ENCODE measurements around the gene SNX13. TPM values are rescaled to one million over a fixed set of nuclear protein-coding genes. Genes with fewer than 3 reads are reported as not detected.
"Not testable (repeated sequence)": the region's sequence is repeated elsewhere in the genome, so short reads cannot be mapped to it uniquely, and the experiment has no call there.

SNX13 gene
- total and polyA plus RNA-seq, 5 donors from 2014 or later, result 11.9 to 32.5 (median 13.0) TPM

DNA sequence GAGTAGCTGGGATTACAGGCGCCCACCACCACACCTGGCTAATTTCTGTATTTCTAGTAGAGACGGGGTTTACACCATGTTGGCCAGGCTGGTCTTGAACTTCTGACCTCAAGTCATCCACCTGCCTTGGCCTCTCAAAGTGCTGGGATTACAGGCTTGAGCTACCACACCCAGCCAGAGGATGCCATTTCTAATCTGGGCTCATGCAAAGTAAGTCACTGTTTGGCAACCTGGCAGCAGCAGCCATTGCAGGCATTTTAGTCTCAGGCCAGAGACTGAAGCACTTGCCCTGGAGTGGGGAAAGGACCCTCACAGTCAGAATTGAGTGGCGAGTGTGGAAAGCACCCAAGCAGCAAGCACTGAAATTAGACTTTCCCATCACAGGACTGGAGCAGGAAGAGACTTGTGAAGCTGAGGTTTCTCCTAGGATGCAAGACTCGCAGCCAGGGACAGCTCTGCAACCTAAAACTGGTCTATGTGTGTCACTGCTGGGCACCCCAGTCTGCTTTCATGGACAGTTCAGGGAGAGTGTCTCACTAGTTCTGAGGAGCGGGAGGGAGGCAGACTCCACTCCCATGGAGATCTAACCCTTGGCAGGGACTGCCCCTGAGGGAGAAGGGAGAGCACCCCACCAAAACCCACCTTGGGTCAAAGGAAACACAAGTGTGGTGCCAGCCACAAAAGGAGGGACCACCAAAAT, 27.6 kb downstream of the SNX13 start:
- Histone ChIP-seq H3K4me3 (ENCODE audit: low read depth, low read length) (no peak overlapping the region), H3K27ac (ENCODE audit: insufficient read depth, low read length, poor library complexity, severe bottlenecking) (no peak overlapping the region), H3K4me1 (ENCODE audit: control insufficient read depth, insufficient read depth, low read length, poor library complexity, severe bottlenecking) (no peaks in the 10 kb centered on the region), H3K9me3 (ENCODE audit: control insufficient read depth in 2 of 2, low read length in 2 of 2) (peaks cover 13 to 14% of the 10 kb centered on the region in 2 experiments), H3K27me3 (ENCODE audit: control insufficient read depth, insufficient read depth, low read length) (no peaks in the 10 kb centered on the region), H3K36me3 (ENCODE audit: control insufficient read depth, insufficient read depth, low read length) (peaks cover 8% of the 10 kb centered on the region)
- Mint-ChIP-seq H3K27ac (no peak overlapping the region), H3K27me3 (no peaks in the 10 kb centered on the region), H3K4me1 (peaks cover 20 to 37% (median 28%) of the 10 kb centered on the region in 4 donors), H3K9me3 (peaks cover 3 to 14% (median 4%) of the 10 kb centered on the region in 7 donors), H3K36me3 (peaks cover 28% of the 10 kb centered on the region), H3K4me3 (no peak overlapping the region)
- no peak for DNase-seq
- ATAC-seq (ENCODE audit: low read depth in 2 of 2), result no peak

DNA sequence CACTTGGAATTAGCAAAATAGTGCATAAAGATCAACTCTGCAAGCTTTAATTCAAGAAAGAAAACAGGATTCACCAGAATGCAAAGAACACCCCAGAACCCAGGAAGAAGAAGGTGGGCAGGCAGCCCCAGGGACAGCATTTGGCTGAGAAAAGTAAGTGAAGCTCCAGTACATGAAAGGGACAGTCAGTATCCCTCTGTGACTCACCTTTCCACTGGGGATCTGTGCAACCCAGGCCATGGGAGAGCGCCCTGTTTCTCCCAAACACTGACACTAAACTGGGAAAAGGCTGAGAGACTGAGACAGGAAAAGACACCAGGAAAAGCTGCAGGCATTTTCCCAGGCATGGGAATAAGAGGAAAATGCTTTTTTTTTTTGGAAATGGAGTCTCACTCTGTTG, 28.2 kb downstream of the SNX13 start:
- peaks cover 3 to 14% (median 4%) of the 10 kb centered on the region in 7 donors for H3K9me3 Mint-ChIP-seq
- no peak overlapping the region for H3K27ac ChIP-seq (ENCODE audit: insufficient read depth, low read length, poor library complexity, severe bottlenecking)
- DNase-seq (no peak), ATAC-seq (ENCODE audit: low read depth in 2 of 2) (no peak)
- H3K9me3 ChIP-seq (ENCODE audit: control insufficient read depth in 2 of 2, low read length in 2 of 2), result peaks cover 7% of the 10 kb centered on the region in 2 experiments
- peaks cover 30% of the 10 kb centered on the region for H3K36me3 Mint-ChIP-seq
- H3K4me1 Mint-ChIP-seq, result peaks cover 20 to 39% (median 32%) of the 10 kb centered on the region in 4 donors
- no peaks in the 10 kb centered on the region for H3K27me3 ChIP-seq (ENCODE audit: control insufficient read depth, insufficient read depth, low read length)
- H3K4me1 ChIP-seq (ENCODE audit: control insufficient read depth, insufficient read depth, low read length, poor library complexity, severe bottlenecking), result no peaks in the 10 kb centered on the region
- no peaks in the 10 kb centered on the region for H3K27me3 Mint-ChIP-seq
- no peak overlapping the region for H3K27ac Mint-ChIP-seq
- H3K36me3 ChIP-seq (ENCODE audit: control insufficient read depth, insufficient read depth, low read length), result peaks cover 8% of the 10 kb centered on the region
- H3K4me3 Mint-ChIP-seq, result no peak overlapping the region
- H3K4me3 ChIP-seq (ENCODE audit: low read depth, low read length), result no peak overlapping the region

DNA sequence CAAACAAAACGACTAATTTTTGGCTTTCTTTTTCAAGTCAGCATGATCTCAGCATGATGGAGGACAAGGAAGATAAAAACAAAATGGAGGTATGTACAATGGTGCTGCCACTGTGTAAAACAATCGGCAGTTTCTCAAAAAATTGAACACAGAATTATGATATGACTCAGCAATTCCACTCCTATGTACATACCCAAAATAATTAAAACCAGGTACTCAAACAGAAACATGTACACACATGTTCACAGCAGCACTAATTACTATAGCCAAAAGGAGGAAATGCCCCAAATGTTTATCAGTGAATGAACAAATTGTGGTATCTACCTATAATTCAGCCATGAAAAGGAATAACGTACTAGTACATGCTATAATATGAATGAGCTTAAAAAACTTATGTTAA, 29.9 kb downstream of the SNX13 start:
- H3K36me3 Mint-ChIP-seq, result peaks cover 32% of the 10 kb centered on the region
- H3K27me3 Mint-ChIP-seq, result no peaks in the 10 kb centered on the region
- no peaks in the 10 kb centered on the region for H3K4me1 ChIP-seq (ENCODE audit: control insufficient read depth, insufficient read depth, low read length, poor library complexity, severe bottlenecking)
- H3K36me3 ChIP-seq (ENCODE audit: control insufficient read depth, insufficient read depth, low read length), result peaks cover 11% of the 10 kb centered on the region
- no peaks in the 10 kb centered on the region for H3K27me3 ChIP-seq (ENCODE audit: control insufficient read depth, insufficient read depth, low read length)
- no peak overlapping the region for H3K27ac ChIP-seq (ENCODE audit: insufficient read depth, low read length, poor library complexity, severe bottlenecking)
- no peak for ATAC-seq (ENCODE audit: low read depth in 2 of 2)
- H3K4me3 Mint-ChIP-seq, result no peak overlapping the region
- no peaks in the 10 kb centered on the region for H3K9me3 ChIP-seq (ENCODE audit: control insufficient read depth in 2 of 2, low read length in 2 of 2)
- no peak for DNase-seq
- peaks cover 3 to 14% (median 4%) of the 10 kb centered on the region in 7 donors for H3K9me3 Mint-ChIP-seq
- H3K27ac Mint-ChIP-seq, result no peak overlapping the region
- H3K4me1 Mint-ChIP-seq, result peaks cover 20 to 43% (median 38%) of the 10 kb centered on the region in 4 donors
- H3K4me3 ChIP-seq (ENCODE audit: low read depth, low read length), result no peak overlapping the region

DNA sequence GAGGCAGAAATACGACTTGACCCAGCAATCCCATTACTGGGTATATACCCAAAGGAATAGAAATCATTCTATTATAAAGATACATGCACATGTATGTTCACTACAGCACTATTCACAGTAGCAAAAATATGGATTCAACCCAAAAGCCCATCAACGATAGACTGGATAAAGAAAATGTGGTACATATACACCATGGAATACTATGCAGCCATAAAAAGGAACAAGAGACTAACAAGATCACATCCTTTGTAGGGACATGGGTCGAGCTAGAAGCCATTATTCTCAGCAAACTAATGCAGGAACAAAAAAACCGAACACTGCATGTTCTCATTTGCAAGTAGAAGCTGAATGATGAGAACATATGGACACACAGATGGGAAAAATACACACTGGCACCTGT, 31.0 kb downstream of the SNX13 start:
- not testable (repeated sequence) for H3K27ac Mint-ChIP-seq; DNase-seq; H3K27me3 ChIP-seq (ENCODE audit: control insufficient read depth, insufficient read depth, low read length); H3K4me3 Mint-ChIP-seq; H3K27me3 Mint-ChIP-seq; ATAC-seq (ENCODE audit: low read depth in 2 of 2); H3K9me3 ChIP-seq (ENCODE audit: control insufficient read depth in 2 of 2, low read length in 2 of 2); H3K4me3 ChIP-seq (ENCODE audit: low read depth, low read length); H3K27ac ChIP-seq (ENCODE audit: insufficient read depth, low read length, poor library complexity, severe bottlenecking); H3K4me1 ChIP-seq (ENCODE audit: control insufficient read depth, insufficient read depth, low read length, poor library complexity, severe bottlenecking)
- H3K36me3 ChIP-seq (ENCODE audit: control insufficient read depth, insufficient read depth, low read length), result peaks cover 11% of the 10 kb centered on the region
- Mint-ChIP-seq H3K36me3 (peaks cover 32% of the 10 kb centered on the region), H3K9me3 (peaks cover 0 to 14% (median 4%) of the 10 kb centered on the region in 7 donors), H3K4me1 (peaks cover 14 to 49% (median 41%) of the 10 kb centered on the region in 4 donors)

DNA sequence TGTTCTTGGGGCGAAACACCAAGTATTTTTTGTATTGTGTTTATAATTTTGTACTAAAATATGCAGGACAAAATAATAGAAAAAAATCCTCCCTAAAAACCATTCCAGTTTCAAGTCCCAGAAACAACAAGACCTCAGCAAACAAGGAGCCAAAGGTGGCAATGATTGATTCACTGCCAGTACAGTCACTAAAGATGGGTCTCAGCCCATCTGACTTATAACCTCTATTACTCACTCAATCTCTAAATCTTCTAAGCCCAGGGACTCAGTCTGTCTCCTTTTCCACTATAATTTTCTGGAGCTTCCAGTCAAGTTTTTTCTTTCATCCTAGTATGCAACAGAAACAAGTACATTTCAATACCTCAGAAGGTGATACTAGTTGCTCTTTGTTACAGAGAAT, 33.3 kb downstream of the SNX13 start:
- Histone ChIP-seq H3K27me3 (ENCODE audit: control insufficient read depth, insufficient read depth, low read length) (no peaks in the 10 kb centered on the region), H3K36me3 (ENCODE audit: control insufficient read depth, insufficient read depth, low read length) (peaks cover 11% of the 10 kb centered on the region), H3K9me3 (ENCODE audit: control insufficient read depth in 2 of 2, low read length in 2 of 2) (no peaks in the 10 kb centered on the region), H3K4me3 (ENCODE audit: low read depth, low read length) (no peak overlapping the region), H3K4me1 (ENCODE audit: control insufficient read depth, insufficient read depth, low read length, poor library complexity, severe bottlenecking) (peaks cover 7% of the 10 kb centered on the region), H3K27ac (ENCODE audit: insufficient read depth, low read length, poor library complexity, severe bottlenecking) (no peak overlapping the region)
- Mint-ChIP-seq H3K27me3 (no peaks in the 10 kb centered on the region), H3K4me3 (no peak overlapping the region), H3K36me3 (peaks cover 31% of the 10 kb centered on the region), H3K27ac (no peak overlapping the region), H3K9me3 (peaks cover 0 to 14% (median 4%) of the 10 kb centered on the region in 7 donors), H3K4me1 (peaks cover 20 to 55% (median 45%) of the 10 kb centered on the region in 4 donors)
- ATAC-seq (ENCODE audit: low read depth in 2 of 2) (no peak), DNase-seq (no peak)

DNA sequence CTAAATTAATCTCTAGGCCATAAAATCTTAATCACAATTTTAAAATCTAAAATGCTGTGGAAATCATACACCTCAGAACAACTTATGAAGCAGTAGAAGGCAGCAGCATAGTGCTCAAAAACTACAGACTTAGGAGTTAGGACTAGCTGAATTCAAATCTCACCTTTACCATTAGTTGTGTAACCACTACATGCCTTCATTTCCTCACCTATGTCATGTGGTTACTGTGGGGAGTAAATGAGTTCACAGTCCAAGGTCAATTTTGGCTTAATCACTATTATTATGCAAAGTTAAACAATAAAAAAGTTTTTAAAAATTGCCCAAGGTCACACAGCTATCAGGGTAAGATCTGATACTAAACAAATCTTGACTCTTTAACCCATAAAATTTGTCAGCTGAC, 37.0 kb downstream of the SNX13 start:
- Mint-ChIP-seq H3K4me3 (no peak overlapping the region), H3K36me3 (peaks cover 18% of the 10 kb centered on the region), H3K9me3 (no peaks in the 10 kb centered on the region), H3K27ac (no peak overlapping the region), H3K27me3 (no peaks in the 10 kb centered on the region), H3K4me1 (peaks cover 6 to 70% (median 42%) of the 10 kb centered on the region in 4 donors)
- no peak overlapping the region for H3K4me3 ChIP-seq (ENCODE audit: low read depth, low read length)
- H3K27me3 ChIP-seq (ENCODE audit: control insufficient read depth, insufficient read depth, low read length), result no peaks in the 10 kb centered on the region
- peaks cover 3% of the 10 kb centered on the region for H3K36me3 ChIP-seq (ENCODE audit: control insufficient read depth, insufficient read depth, low read length)
- no peak overlapping the region for H3K27ac ChIP-seq (ENCODE audit: insufficient read depth, low read length, poor library complexity, severe bottlenecking)
- no peaks in the 10 kb centered on the region for H3K9me3 ChIP-seq (ENCODE audit: control insufficient read depth in 2 of 2, low read length in 2 of 2)
- DNase-seq (peak in 1 of 3 donors; percentile 4), ATAC-seq (ENCODE audit: low read depth in 2 of 2) (no peak)
- H3K4me1 ChIP-seq (ENCODE audit: control insufficient read depth, insufficient read depth, low read length, poor library complexity, severe bottlenecking), result peaks cover 7% of the 10 kb centered on the region

DNA sequence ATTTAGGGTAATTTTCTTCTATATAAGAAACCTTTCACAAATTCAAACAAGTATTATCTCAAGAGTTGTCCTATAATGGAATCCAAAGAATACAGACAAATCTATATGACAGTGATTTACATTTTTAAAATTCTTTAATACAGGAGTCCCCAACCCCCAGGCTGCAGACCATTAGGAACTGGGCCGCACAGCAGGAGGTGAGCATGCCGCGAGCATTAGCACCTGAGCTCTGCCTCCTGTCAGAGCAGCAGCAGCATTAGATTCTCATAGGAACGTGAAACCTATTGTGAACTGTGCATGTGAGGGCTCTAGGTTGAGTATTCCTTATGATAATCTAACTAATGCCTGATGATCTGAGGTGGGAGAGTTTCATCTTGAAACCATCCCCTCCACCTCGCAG, 37.7 kb downstream of the SNX13 start:
- H3K27me3 ChIP-seq (ENCODE audit: control insufficient read depth, insufficient read depth, low read length), result no peaks in the 10 kb centered on the region
- Mint-ChIP-seq H3K36me3 (peaks cover 13% of the 10 kb centered on the region), H3K4me3 (no peak overlapping the region), H3K9me3 (no peaks in the 10 kb centered on the region), H3K27ac (no peak overlapping the region), H3K4me1 (peaks cover 6 to 66% (median 37%) of the 10 kb centered on the region in 4 donors), H3K27me3 (no peaks in the 10 kb centered on the region)
- peaks cover 7% of the 10 kb centered on the region for H3K4me1 ChIP-seq (ENCODE audit: control insufficient read depth, insufficient read depth, low read length, poor library complexity, severe bottlenecking)
- DNase-seq, result no peak
- no peak for ATAC-seq (ENCODE audit: low read depth in 2 of 2)
- H3K9me3 ChIP-seq (ENCODE audit: control insufficient read depth in 2 of 2, low read length in 2 of 2), result no peaks in the 10 kb centered on the region
- H3K4me3 ChIP-seq (ENCODE audit: low read depth, low read length), result no peak overlapping the region
- no peak overlapping the region for H3K27ac ChIP-seq (ENCODE audit: insufficient read depth, low read length, poor library complexity, severe bottlenecking)
- H3K36me3 ChIP-seq (ENCODE audit: control insufficient read depth, insufficient read depth, low read length), result peaks cover 3% of the 10 kb centered on the region

DNA sequence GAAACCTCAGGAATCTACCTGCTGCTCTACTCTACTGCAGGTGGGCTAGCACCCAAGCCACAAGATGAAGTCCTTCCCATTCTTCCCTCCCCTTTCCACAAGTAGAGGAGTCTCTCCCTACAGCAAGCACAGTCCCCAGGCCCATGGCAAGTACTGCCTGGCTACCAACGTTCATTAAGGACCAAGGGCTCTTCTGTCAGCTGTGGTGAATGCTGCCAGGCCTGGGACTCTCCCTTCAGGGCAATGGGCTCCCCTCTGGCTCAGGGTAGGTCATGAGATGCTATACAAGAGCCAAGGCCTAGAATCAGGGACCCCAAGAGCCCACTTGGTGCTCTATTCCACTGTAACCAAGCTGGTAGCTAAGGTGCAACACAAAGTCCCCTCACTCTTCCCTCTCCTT, 39.8 kb downstream of the SNX13 start:
- peak overlapping the region in 2 of 3 donors; percentile 32 to 46 for H3K27ac Mint-ChIP-seq
- Histone ChIP-seq H3K36me3 (ENCODE audit: control insufficient read depth, insufficient read depth, low read length) (no peaks in the 10 kb centered on the region), H3K9me3 (ENCODE audit: control insufficient read depth in 2 of 2, low read length in 2 of 2) (no peaks in the 10 kb centered on the region), H3K4me1 (ENCODE audit: control insufficient read depth, insufficient read depth, low read length, poor library complexity, severe bottlenecking) (peaks cover 7% of the 10 kb centered on the region), H3K27ac (ENCODE audit: insufficient read depth, low read length, poor library complexity, severe bottlenecking) (no peak overlapping the region), H3K4me3 (ENCODE audit: low read depth, low read length) (no peak overlapping the region), H3K27me3 (ENCODE audit: control insufficient read depth, insufficient read depth, low read length) (no peaks in the 10 kb centered on the region)
- peaks cover 12 to 56% (median 33%) of the 10 kb centered on the region in 4 donors for H3K4me1 Mint-ChIP-seq
- no peaks in the 10 kb centered on the region for H3K27me3 Mint-ChIP-seq
- no peak overlapping the region for H3K4me3 Mint-ChIP-seq
- H3K36me3 Mint-ChIP-seq, result peaks cover 8% of the 10 kb centered on the region
- ATAC-seq (ENCODE audit: low read depth in 2 of 2) (no peak), DNase-seq (no peak)
- H3K9me3 Mint-ChIP-seq, result no peaks in the 10 kb centered on the region
